ENCODE measurements around the gene PRAMEF15.
A peak's percentile ranks its signal among the peaks of the same experiment; 100 is the strongest.
"Not testable (repeated sequence)": the region's sequence is repeated elsewhere in the genome, so short reads cannot be mapped to it uniquely, and the experiment has no call there.

The PRAMEF15 gene

GRCh38 chr1:13368544-13368943 is 53.2 kb downstream of the PRAMEF15 start:
- DNase-seq (ENCODE audit: low read depth) = not testable (repeated sequence)
- TF ChIP-seq, protein P1, sequence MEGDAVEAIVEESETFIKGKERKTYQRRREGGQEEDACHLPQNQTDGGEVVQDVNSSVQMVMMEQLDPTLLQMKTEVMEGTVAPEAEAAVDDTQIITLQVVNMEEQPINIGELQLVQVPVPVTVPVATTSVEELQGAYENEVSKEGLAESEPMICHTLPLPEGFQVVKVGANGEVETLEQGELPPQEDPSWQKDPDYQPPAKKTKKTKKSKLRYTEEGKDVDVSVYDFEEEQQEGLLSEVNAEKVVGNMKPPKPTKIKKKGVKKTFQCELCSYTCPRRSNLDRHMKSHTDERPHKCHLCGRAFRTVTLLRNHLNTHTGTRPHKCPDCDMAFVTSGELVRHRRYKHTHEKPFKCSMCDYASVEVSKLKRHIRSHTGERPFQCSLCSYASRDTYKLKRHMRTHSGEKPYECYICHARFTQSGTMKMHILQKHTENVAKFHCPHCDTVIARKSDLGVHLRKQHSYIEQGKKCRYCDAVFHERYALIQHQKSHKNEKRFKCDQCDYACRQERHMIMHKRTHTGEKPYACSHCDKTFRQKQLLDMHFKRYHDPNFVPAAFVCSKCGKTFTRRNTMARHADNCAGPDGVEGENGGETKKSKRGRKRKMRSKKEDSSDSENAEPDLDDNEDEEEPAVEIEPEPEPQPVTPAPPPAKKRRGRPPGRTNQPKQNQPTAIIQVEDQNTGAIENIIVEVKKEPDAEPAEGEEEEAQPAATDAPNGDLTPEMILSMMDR (conservative IDR thresholded peaks at IDR 0.05; ENCODE audit: control insufficient read depth, insufficient read depth, low read depth, low read length) = peak; percentile 3

More at GRCh38 chr1:13368544-13368943, 53.2 kb downstream of the PRAMEF15 start:
- not testable (repeated sequence) for H3K4me3 ChIP-seq (ENCODE audit: control insufficient read depth, low read depth, low read length)
